ENCODE results near the gene TBX10. TPM values are rescaled to one million over a fixed set of nuclear protein-coding genes. Genes with fewer than 3 reads are reported as not detected.

The TBX10 gene
- total RNA-seq, 1 experiment from 2014 or later: not detected

DNA sequence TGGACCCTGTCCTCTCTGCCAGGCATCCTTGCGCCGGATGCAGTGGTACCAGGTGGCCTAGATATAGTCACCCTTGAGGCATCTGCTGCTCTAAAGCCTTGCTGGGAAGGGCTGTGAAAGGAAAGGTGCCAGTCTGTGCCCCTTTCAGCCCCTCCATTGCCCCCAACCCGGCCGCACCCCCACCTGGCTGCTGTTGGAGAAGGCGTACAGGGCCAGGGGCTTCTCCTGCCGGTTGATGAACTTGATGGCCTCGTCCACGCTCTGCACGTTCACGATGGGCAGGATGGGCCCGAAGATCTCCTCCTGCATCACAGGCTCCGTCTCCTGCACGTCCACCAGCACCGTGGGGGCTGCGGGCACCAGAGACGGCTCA, 24.6 kb upstream of the TBX10 start:
- Histone ChIP-seq H3K79me1 (ENCODE audit: insufficient read depth, low read depth, low read length, poor library complexity, severe bottlenecking) (no peaks in the 10 kb centered on the region), H4K20me1 (ENCODE audit: control insufficient read depth, insufficient read depth, insufficient read length) (no peaks in the 10 kb centered on the region), H2AK5ac (ENCODE audit: insufficient read length, low read length) (no peak overlapping the region), H3K23me2 (ENCODE audit: insufficient read length, low read depth, low read length, poor library complexity, severe bottlenecking) (no peaks in the 10 kb centered on the region), H3K27ac (ENCODE audit: insufficient read length, low read depth, low read length) (no peak overlapping the region), H3K4me1 (ENCODE audit: insufficient read depth, low read length) (no peaks in the 10 kb centered on the region), H3K14ac (ENCODE audit: insufficient read depth, low read length) (no peak overlapping the region), H3K9ac (ENCODE audit: extremely low read depth, insufficient read length, low read length) (no peak overlapping the region), H3T11ph (ENCODE audit: low read length) (no peak overlapping the region), H3K4ac (ENCODE audit: low read depth, low read length) (no peak overlapping the region), H4K91ac (ENCODE audit: insufficient read length, low read depth, low read length) (no peak overlapping the region), H3K9me3 (ENCODE audit: control insufficient read depth, low read depth, low read length) (no peaks in the 10 kb centered on the region), H3K4me2 (ENCODE audit: insufficient read depth, insufficient read length, low read length) (no peak overlapping the region), H2AFZ (ENCODE audit: low read length) (no peak overlapping the region), H2BK12ac (ENCODE audit: insufficient read length, low read depth, low read length) (no peak overlapping the region), H3K79me2 (ENCODE audit: insufficient read depth, low read length) (no peaks in the 10 kb centered on the region), H2BK120ac (ENCODE audit: low read depth, low read length, poor library complexity, severe bottlenecking) (no peak overlapping the region), H3K27me3 (ENCODE audit: insufficient read depth, low read length) (no peaks in the 10 kb centered on the region), H3K56ac (ENCODE audit: insufficient read length, low read depth, low read length) (no peak overlapping the region), H4K5ac (ENCODE audit: insufficient read length, low read depth, low read length) (no peak overlapping the region), H2BK5ac (ENCODE audit: insufficient read length, low read length) (no peak overlapping the region), H3K23ac (ENCODE audit: insufficient read length, low read depth, low read length) (no peak overlapping the region), H2BK20ac (ENCODE audit: low read depth, low read length, poor library complexity, severe bottlenecking) (no peak overlapping the region), H4K8ac (replicated peaks; ENCODE audit: insufficient read length, low read depth, low read length) (no peak overlapping the region), H3K18ac (ENCODE audit: insufficient read length, low read depth, low read length) (no peak overlapping the region), H2BK15ac (ENCODE audit: low read depth, low read length) (no peak overlapping the region)
- peaks cover 7% of the 10 kb centered on the region; the same call in 1 of the 2 replicates for H3K27me3 Mint-ChIP-seq (ENCODE audit: low read depth)
- no CpG with 5 or more reads among the region's 16 CpGs for WGBS (ENCODE audit: extremely low coverage, insufficient read length, low lambda C conversion rate)
- no peaks in the 10 kb centered on the region for H3K36me3 Mint-ChIP-seq (ENCODE audit: insufficient read depth in 1 of 3, low read depth in 3 of 3)
- TF ChIP-seq, protein P1, sequence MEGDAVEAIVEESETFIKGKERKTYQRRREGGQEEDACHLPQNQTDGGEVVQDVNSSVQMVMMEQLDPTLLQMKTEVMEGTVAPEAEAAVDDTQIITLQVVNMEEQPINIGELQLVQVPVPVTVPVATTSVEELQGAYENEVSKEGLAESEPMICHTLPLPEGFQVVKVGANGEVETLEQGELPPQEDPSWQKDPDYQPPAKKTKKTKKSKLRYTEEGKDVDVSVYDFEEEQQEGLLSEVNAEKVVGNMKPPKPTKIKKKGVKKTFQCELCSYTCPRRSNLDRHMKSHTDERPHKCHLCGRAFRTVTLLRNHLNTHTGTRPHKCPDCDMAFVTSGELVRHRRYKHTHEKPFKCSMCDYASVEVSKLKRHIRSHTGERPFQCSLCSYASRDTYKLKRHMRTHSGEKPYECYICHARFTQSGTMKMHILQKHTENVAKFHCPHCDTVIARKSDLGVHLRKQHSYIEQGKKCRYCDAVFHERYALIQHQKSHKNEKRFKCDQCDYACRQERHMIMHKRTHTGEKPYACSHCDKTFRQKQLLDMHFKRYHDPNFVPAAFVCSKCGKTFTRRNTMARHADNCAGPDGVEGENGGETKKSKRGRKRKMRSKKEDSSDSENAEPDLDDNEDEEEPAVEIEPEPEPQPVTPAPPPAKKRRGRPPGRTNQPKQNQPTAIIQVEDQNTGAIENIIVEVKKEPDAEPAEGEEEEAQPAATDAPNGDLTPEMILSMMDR (conservative IDR thresholded peaks at IDR 0.05): no peak
- H3K27ac Mint-ChIP-seq: no peak overlapping the region
- H3K9me3 Mint-ChIP-seq: no peaks in the 10 kb centered on the region
- no peak for DNase-seq
- no peaks in the 10 kb centered on the region for H3K4me1 Mint-ChIP-seq
- H3K4me3 Mint-ChIP-seq: no peak overlapping the region

Data from H9 (cell line).